ENCODE results near the gene ISG20L2. TPM values are rescaled to one million over a fixed set of nuclear protein-coding genes. Genes with fewer than 3 reads are reported as not detected.
A peak's percentile ranks its signal among the peaks of the same experiment; 100 is the strongest.

ISG20L2 gene
- total RNA-seq, 1 donor from 2014 or later: 33.4 TPM

DNA sequence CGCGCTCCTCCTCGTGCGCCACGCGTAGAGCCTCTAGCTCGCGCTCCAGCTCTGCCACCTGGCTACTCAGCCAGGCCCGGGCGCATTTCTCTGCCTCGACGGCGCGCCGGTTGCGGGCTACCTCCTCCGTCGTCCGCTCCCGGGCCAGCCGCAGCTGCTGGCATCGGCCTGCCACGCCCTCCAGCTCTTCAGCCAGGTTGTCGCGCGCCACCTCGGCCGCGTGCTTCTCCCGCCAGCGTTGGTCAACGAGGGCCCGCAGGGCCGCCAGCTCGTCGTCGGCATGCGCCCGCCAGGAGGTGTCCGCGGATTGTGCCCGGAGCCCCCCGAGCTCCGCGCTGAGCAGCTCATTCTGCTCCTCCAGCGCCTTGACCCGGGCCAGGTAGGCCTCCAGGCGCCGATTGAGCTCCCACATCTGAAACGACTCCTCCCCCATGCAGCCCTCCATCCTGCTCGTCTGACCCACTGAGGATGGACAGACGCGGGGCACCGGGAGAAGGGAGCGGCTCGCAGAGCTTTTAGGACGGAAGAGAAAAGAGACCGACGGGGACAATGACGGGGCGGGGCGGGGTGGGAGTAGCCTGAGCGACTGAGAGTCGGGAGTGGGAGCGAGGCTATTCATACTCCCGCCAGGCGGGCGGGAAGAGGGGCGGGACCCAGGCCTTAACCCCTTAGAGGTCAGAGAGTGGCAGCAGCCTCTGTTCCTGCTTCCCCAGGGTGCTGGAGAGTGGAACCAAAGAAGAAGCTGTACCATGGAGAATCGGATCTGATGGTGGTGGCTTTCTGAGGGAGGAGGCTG, 51.5 kb downstream of the ISG20L2 start, which contains the start of gene NES:
Gene NES (minus strand): TSS at position 588 of the 796 bp plus-strand sequence. CDS start 143 bp downstream, at position 445.
- peaks cover 12% of the 10 kb centered on the region for H3K27me3 Mint-ChIP-seq (ENCODE audit: unreplicated experiment)
- TF ChIP-seq, protein P1, sequence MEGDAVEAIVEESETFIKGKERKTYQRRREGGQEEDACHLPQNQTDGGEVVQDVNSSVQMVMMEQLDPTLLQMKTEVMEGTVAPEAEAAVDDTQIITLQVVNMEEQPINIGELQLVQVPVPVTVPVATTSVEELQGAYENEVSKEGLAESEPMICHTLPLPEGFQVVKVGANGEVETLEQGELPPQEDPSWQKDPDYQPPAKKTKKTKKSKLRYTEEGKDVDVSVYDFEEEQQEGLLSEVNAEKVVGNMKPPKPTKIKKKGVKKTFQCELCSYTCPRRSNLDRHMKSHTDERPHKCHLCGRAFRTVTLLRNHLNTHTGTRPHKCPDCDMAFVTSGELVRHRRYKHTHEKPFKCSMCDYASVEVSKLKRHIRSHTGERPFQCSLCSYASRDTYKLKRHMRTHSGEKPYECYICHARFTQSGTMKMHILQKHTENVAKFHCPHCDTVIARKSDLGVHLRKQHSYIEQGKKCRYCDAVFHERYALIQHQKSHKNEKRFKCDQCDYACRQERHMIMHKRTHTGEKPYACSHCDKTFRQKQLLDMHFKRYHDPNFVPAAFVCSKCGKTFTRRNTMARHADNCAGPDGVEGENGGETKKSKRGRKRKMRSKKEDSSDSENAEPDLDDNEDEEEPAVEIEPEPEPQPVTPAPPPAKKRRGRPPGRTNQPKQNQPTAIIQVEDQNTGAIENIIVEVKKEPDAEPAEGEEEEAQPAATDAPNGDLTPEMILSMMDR (IDR thresholded peaks at IDR 0.05; ENCODE audit: unreplicated experiment): no peak

DNA sequence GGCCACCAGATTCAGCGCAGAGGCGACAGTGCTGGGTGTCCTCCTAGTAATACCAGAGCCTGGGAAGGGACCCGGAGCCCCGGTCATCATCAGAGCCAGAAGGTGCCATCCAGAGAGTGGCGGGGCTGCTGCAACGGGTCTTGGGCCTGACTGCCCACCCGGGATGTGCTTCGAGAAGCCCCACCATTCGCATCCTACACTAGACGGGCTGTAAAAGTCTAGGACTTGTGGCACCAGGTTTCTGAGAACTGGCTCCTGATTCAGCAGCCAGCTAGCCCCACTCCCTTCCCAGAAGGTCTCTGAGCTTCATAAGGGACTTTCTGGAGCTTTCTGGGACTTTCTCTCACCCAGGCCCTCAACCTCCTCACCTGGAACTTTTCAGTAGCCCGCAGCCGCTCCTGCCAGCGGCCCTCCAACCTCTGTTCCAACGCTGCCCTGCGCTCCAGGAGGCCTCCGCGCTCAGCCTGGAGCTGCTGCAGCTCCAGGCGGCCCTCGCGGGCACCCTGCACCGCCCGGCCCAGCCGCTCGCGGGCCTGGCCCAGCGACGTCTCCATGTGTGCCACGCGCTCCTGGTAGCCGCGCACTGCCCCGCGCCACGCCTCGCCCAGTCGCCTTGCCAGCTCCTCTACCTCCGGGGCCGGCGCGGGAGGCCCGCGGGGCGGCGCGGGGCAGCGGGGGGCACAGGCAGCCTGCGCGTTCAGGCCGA, 52.3 kb downstream of the ISG20L2 start:
- DNase-seq (ENCODE audit: low spot score): no peak
- H3K4me1 Mint-ChIP-seq (ENCODE audit: unreplicated experiment): peaks cover 53% of the 10 kb centered on the region
- H3K4me3 Mint-ChIP-seq (ENCODE audit: unreplicated experiment): peak overlapping the region; percentile 83
- H3K9me3 Mint-ChIP-seq (ENCODE audit: unreplicated experiment): no peaks in the 10 kb centered on the region
- H3K36me3 Mint-ChIP-seq (ENCODE audit: low read depth, unreplicated experiment): peaks cover 25% of the 10 kb centered on the region
- TF ChIP-seq, protein P1 (IDR thresholded peaks at IDR 0.05; ENCODE audit: unreplicated experiment): no peak
- H3K27ac Mint-ChIP-seq (ENCODE audit: unreplicated experiment): peak overlapping the region; percentile 42
- peaks cover 11% of the 10 kb centered on the region for H3K27me3 Mint-ChIP-seq (ENCODE audit: unreplicated experiment)

More for the DNA sequence above, 51.5 kb downstream of the ISG20L2 start, which contains the start of gene NES:
- H3K4me1 Mint-ChIP-seq (ENCODE audit: unreplicated experiment): peaks cover 46% of the 10 kb centered on the region
- peak; percentile 74 for DNase-seq (ENCODE audit: low spot score)
- H3K36me3 Mint-ChIP-seq (ENCODE audit: low read depth, unreplicated experiment): peaks cover 18% of the 10 kb centered on the region
- peak within 1 kb of the TSS; percentile 88 for H3K4me3 Mint-ChIP-seq (ENCODE audit: unreplicated experiment)
- H3K9me3 Mint-ChIP-seq (ENCODE audit: unreplicated experiment): no peaks in the 10 kb centered on the region
- peak within 1 kb of the TSS; percentile 67 for H3K27ac Mint-ChIP-seq (ENCODE audit: unreplicated experiment)

DNA sequence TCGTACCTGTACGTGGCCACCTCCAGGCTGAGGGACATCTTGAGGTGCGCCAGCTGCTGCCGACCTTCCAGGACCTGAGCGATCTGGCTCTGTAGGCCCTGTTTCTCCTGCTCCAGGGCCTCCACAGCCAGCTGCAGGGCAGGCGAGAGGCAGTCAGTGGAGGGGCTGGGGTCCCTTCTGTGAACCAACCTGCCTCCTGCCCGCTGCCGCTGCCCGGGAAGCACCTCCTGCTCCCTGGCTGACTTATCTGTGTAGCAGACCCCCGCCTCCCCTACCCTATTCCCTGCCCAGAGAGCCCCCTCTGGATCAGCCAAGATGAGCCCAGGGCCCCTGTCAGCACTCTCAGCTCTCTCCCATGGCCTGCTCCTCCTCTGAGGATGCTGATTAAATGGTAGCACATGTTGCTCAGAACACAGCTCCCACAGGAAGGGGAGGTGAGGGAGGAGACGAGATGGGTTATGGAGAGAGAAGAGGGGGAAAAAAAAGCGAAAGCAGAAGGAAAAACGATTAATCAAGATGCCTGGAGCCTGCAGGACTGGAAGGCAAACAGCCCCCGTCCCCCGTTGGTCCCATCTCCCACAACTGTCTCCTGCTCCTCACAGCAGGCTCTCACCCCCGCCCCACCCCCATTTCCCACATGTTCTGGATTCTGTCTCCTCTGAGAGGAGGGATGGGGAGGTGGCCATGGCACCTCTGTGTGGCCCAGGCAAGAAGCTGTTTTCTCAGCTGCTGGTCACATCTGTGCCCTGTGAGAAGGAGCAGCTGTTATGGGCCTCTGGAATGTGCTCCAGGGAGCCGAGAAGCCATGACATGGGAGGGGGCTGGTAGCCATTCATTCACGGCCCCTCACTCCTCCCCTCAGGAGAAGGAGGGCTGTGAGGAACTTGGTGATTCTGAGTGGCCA, 53.1 kb downstream of the ISG20L2 start:
- Mint-ChIP-seq H3K27me3 (ENCODE audit: unreplicated experiment) (peaks cover 14% of the 10 kb centered on the region), H3K4me1 (ENCODE audit: unreplicated experiment) (peaks cover 57% of the 10 kb centered on the region), H3K27ac (ENCODE audit: unreplicated experiment) (peak overlapping the region; percentile 42), H3K4me3 (ENCODE audit: unreplicated experiment) (peak overlapping the region; percentile 83), H3K36me3 (ENCODE audit: low read depth, unreplicated experiment) (peaks cover 28% of the 10 kb centered on the region), H3K9me3 (ENCODE audit: unreplicated experiment) (no peaks in the 10 kb centered on the region)
- DNase-seq (ENCODE audit: low spot score): no peak
- TF ChIP-seq, protein P1 (IDR thresholded peaks at IDR 0.05; ENCODE audit: unreplicated experiment): no peak

DNA sequence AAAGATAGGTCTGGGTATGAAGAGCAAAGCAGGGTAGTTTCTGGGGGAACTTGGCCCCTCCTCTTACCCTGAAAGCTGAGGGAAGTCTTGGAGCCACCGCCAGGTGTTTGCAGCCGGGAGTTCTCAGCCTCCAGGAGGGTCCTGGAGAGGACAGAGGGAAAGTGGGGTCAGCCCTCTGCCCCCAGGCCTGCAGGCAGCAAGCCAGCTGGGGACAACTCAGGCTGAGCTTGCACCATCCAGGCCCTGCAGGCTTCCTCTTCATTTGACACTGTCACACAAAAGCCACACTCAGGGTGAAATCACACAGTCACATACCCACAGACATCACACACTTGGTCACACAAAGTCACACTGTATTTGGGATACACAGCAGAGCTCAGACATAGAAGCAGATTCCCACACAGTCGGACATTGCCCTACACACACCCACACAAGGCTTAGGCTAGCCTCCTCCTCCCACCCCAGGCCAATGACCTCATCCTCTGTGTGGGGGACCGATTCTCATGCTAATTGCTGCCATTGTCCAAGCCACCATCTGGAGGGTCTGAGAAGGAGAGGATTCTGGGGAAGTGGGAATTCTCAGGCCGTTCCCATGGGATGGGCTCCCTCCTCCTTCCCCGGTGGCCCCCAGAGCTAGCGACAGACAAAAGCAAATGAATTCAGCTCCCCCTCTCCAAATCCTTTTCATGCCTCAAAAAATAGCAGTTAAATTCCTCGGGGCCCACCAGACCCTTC, 55.0 kb downstream of the ISG20L2 start:
- Mint-ChIP-seq H3K9me3 (ENCODE audit: unreplicated experiment) (no peaks in the 10 kb centered on the region), H3K36me3 (ENCODE audit: low read depth, unreplicated experiment) (peaks cover 28% of the 10 kb centered on the region), H3K4me1 (ENCODE audit: unreplicated experiment) (peaks cover 66% of the 10 kb centered on the region), H3K27me3 (ENCODE audit: unreplicated experiment) (peaks cover 14% of the 10 kb centered on the region), H3K4me3 (ENCODE audit: unreplicated experiment) (peak overlapping the region; percentile 78), H3K27ac (ENCODE audit: unreplicated experiment) (peak overlapping the region; percentile 84)
- DNase-seq (ENCODE audit: low spot score): no peak
- TF ChIP-seq, protein P1 (IDR thresholded peaks at IDR 0.05; ENCODE audit: unreplicated experiment): no peak

Other genes with a start within 250 kb of the ISG20L2 start
- 45.2 TPM for gene MEF2D, start 228.0 kb downstream of the ISG20L2 start, total RNA-seq (ENCODE audit: unreplicated experiment)
- gene IQGAP3, start 156.2 kb downstream of the ISG20L2 start, total RNA-seq (ENCODE audit: unreplicated experiment): 13.1 TPM
- gene TTC24, start 149.0 kb downstream of the ISG20L2 start, total RNA-seq (ENCODE audit: unreplicated experiment): not detected
- 190 TPM for gene NAXE, start 137.0 kb downstream of the ISG20L2 start, total RNA-seq (ENCODE audit: unreplicated experiment)
- 18.6 TPM for gene GPATCH4, start 127.3 kb downstream of the ISG20L2 start, total RNA-seq (ENCODE audit: unreplicated experiment)
- gene HAPLN2, start 109.4 kb downstream of the ISG20L2 start, total RNA-seq (ENCODE audit: unreplicated experiment): 1.3 TPM
- 0.46 TPM for gene BCAN, start 86.6 kb downstream of the ISG20L2 start, total RNA-seq (ENCODE audit: unreplicated experiment)
- gene NES, start 51.4 kb downstream of the ISG20L2 start, total RNA-seq (ENCODE audit: unreplicated experiment): 111 TPM
- gene CRABP2, start 23.2 kb downstream of the ISG20L2 start, total RNA-seq (ENCODE audit: unreplicated experiment): 9.5 TPM
- 19.3 TPM for gene METTL25B, start 297 bp downstream of the ISG20L2 start, total RNA-seq (ENCODE audit: unreplicated experiment)
- gene MRPL24, start 12.3 kb upstream of the ISG20L2 start, total RNA-seq (ENCODE audit: unreplicated experiment): 26.7 TPM
- gene HDGF, start 22.9 kb upstream of the ISG20L2 start, total RNA-seq (ENCODE audit: unreplicated experiment): 175 TPM
- gene PRCC, start 38.8 kb upstream of the ISG20L2 start, total RNA-seq (ENCODE audit: unreplicated experiment): 91.9 TPM
- gene SH2D2A, start 88.1 kb upstream of the ISG20L2 start, total RNA-seq (ENCODE audit: unreplicated experiment): not detected
- gene INSRR, start 130.4 kb upstream of the ISG20L2 start, total RNA-seq (ENCODE audit: unreplicated experiment): not detected
- 0.23 TPM for gene NTRK1, start 132.1 kb upstream of the ISG20L2 start, total RNA-seq (ENCODE audit: unreplicated experiment)
- 50.7 TPM for gene PEAR1, start 165.0 kb upstream of the ISG20L2 start, total RNA-seq (ENCODE audit: unreplicated experiment)
- 0.95 TPM for gene LRRC71, start 191.9 kb upstream of the ISG20L2 start, total RNA-seq (ENCODE audit: unreplicated experiment)

Data from endothelial cell (in vitro differentiated cells).